DOHH2 (cell line): Measurements from ENCODE around the gene KPNB1.

ENCODE experiments used
- H3F3A ChIP-seq: fragments of 200-600 bp; sonication (generic), shearing (Covaris generic); 2 replicates; pipeline ENCODE4 v1.6.0; 2016; ENCODE audit warnings: antibody characterized with exemption, mild to moderate bottlenecking; ENCODE audit not compliant: control insufficient read depth, insufficient read depth
- H3K27ac ChIP-seq: fragments of 200-600 bp; sonication (generic); 2 replicates; pipeline ENCODE4 v1.5.1; 2014; ENCODE audit warnings: low read depth, mild to moderate bottlenecking, low read length, moderate library complexity
- H3K27me3 ChIP-seq: fragments of 200-600 bp; sonication (generic); 2 replicates; pipeline ENCODE4 v1.6.1; 2014; ENCODE audit warnings: mild to moderate bottlenecking, low read length, mixed read lengths; ENCODE audit not compliant: control insufficient read depth
- H3K36me3 ChIP-seq: fragments of 200-600 bp; sonication (generic); 2 replicates; pipeline ENCODE4 v1.6.1; 2014; ENCODE audit warnings: mild to moderate bottlenecking, low read length, moderate library complexity, mixed read lengths; ENCODE audit not compliant: control insufficient read depth
- H3K4me1 ChIP-seq: fragments of 200-600 bp; sonication (generic); 2 replicates; pipeline ENCODE4 v1.6.1; 2014; ENCODE audit warnings: mild to moderate bottlenecking, low read length, mixed read lengths; ENCODE audit not compliant: control insufficient read depth
- H3K4me2 ChIP-seq: fragments of 200-600 bp; sonication (generic); 2 replicates; pipeline ENCODE4 v1.6.0; 2014; ENCODE audit warnings: mild to moderate bottlenecking, low read length, moderate library complexity
- H3K4me3 ChIP-seq: fragments of 200-600 bp; sonication (generic); 2 replicates; pipeline ENCODE4 v1.5.1; 2014; ENCODE audit warnings: mild to moderate bottlenecking, low read length, mixed read lengths
- H3K79me2 ChIP-seq: fragments of 200-600 bp; sonication (generic); 2 replicates; pipeline ENCODE4 v1.6.1; 2014; ENCODE audit warnings: mild to moderate bottlenecking, low read length, mixed read lengths; ENCODE audit not compliant: control insufficient read depth
- H3K9me2 ChIP-seq: fragments of 200-600 bp; sonication (generic); replicated peaks from 2 replicates; pipeline ENCODE4 v1.6.1; 2014; ENCODE audit warnings: mild to moderate bottlenecking, low read length, mixed read lengths; ENCODE audit not compliant: control insufficient read depth
- H3K9me3 ChIP-seq: fragments of 200-600 bp; sonication (generic); 2 replicates; pipeline ENCODE4 v1.6.1; 2014; ENCODE audit warnings: antibody characterized with exemption, low read length, mixed read lengths; ENCODE audit not compliant: control insufficient read depth, insufficient read depth
- H4K20me1 ChIP-seq: fragments of 200-600 bp; sonication (generic); 2 replicates; pipeline ENCODE4 v1.6.0; 2014; ENCODE audit warnings: low read depth, mild to moderate bottlenecking, antibody characterized with exemption, low read length, moderate library complexity; ENCODE audit not compliant: control insufficient read depth, insufficient read depth
- CTCF ChIP-seq: fragments of 200-600 bp; sonication (generic); IDR thresholded peaks from one replicate; pipeline ENCODE4 v1.5.1; 2014; ENCODE audit warnings: antibody characterized with exemption, mild to moderate bottlenecking, low read depth, low read length; ENCODE audit not compliant: poor library complexity, severe bottlenecking
- EZH2phosphoT487 ChIP-seq: fragments of 200-600 bp; sonication (generic); IDR thresholded peaks from 2 replicates; pipeline ENCODE4 v1.6.1; 2017; ENCODE audit warnings: borderline replicate concordance, mild to moderate bottlenecking, antibody characterized with exemption, low read length, moderate library complexity, mixed read lengths

KPNB1 gene

GRCh38 chr17:47693731-47694580, 44.2 kb downstream of the KPNB1 start, which contains the start of gene TBKBP1:
TBKBP1 (plus strand) TSS chr17:47694161; CDS start chr17:47696113, 1,952 bp downstream.
- Histone ChIP-seq H3F3A (peaks cover 6% of the 10 kb centered on the region), H3K9me2 (no peaks in the 10 kb centered on the region), H4K20me1 (no peaks in the 10 kb centered on the region), H3K4me1 (peaks cover 39% of the 10 kb centered on the region), H3K4me3 (peak within 1 kb of the TSS; percentile 73), H3K27ac (peak within 1 kb of the TSS; percentile 52), H3K9me3 (no peaks in the 10 kb centered on the region), H3K36me3 (no peaks in the 10 kb centered on the region), H3K27me3 (peaks cover 4% of the 10 kb centered on the region; the same call in 1 of the 2 replicates), H3K79me2 (no peaks in the 10 kb centered on the region), H3K4me2 (peak within 1 kb of the TSS; percentile 78)
- TF ChIP-seq EZH2phosphoT487 (no peak), CTCF (no peak)

- H3K36me3 ChIP-seq = no peaks in the 10 kb centered on the region
- H3K4me3 ChIP-seq = peak overlapping the region; percentile 73
- peak overlapping the region; percentile 78 for H3K4me2 ChIP-seq
- H3K4me1 ChIP-seq = peaks cover 39% of the 10 kb centered on the region
- H3K79me2 ChIP-seq = no peaks in the 10 kb centered on the region
- no peak overlapping the region for H3K27ac ChIP-seq
- H4K20me1 ChIP-seq = no peaks in the 10 kb centered on the region
- no peaks in the 10 kb centered on the region for H3K9me2 ChIP-seq
- no peak for TF ChIP-seq EZH2phosphoT487
- TF ChIP-seq CTCF = no peak
- H3K9me3 ChIP-seq = no peaks in the 10 kb centered on the region
- peaks cover 6% of the 10 kb centered on the region for H3F3A ChIP-seq
- peaks cover 4% of the 10 kb centered on the region; the same call in 1 of the 2 replicates for H3K27me3 ChIP-seq
These were observed 45.1 kb downstream of the KPNB1 start for GRCh38 chr17:47694581-47695428.

GRCh38 chr17:47695429-47696376, 46.0 kb downstream of the KPNB1 start:
- Histone ChIP-seq H3K36me3 (no peaks in the 10 kb centered on the region), H3K9me2 (no peaks in the 10 kb centered on the region), H4K20me1 (no peaks in the 10 kb centered on the region), H3K4me3 (peak overlapping the region; percentile 73), H3K4me2 (peak overlapping the region; percentile 78), H3F3A (peaks cover 6% of the 10 kb centered on the region), H3K27me3 (peaks cover 4% of the 10 kb centered on the region; the same call in 1 of the 2 replicates), H3K9me3 (no peaks in the 10 kb centered on the region), H3K4me1 (peaks cover 39% of the 10 kb centered on the region), H3K79me2 (no peaks in the 10 kb centered on the region), H3K27ac (no peak overlapping the region)
- TF ChIP-seq CTCF (no peak), EZH2phosphoT487 (no peak)
